OCI-LY1 (cell line): ENCODE data around the gene PSG1.
"Not testable (repeated sequence)": the region's sequence is repeated elsewhere in the genome, so short reads cannot be mapped to it uniquely, and the experiment has no call there.

ENCODE experiments used
- CTCF ChIP-seq: fragments of 200-600 bp; sonication (generic), shearing (Covaris generic); IDR thresholded peaks from 2 replicates; pipeline ENCODE4 v1.5.1; 2017; ENCODE audit warnings: mild to moderate bottlenecking, antibody characterized with exemption, low read length, moderate library complexity, mixed read lengths
- EZH2 ChIP-seq: fragments of 200-600 bp; sonication (generic), shearing (Covaris generic); IDR thresholded peaks from 2 replicates; pipeline ENCODE4 v1.8.0; 2017; ENCODE audit warnings: borderline replicate concordance, mixed run types, mild to moderate bottlenecking, antibody characterized with exemption, low read length, moderate library complexity, mixed read lengths

DNA sequence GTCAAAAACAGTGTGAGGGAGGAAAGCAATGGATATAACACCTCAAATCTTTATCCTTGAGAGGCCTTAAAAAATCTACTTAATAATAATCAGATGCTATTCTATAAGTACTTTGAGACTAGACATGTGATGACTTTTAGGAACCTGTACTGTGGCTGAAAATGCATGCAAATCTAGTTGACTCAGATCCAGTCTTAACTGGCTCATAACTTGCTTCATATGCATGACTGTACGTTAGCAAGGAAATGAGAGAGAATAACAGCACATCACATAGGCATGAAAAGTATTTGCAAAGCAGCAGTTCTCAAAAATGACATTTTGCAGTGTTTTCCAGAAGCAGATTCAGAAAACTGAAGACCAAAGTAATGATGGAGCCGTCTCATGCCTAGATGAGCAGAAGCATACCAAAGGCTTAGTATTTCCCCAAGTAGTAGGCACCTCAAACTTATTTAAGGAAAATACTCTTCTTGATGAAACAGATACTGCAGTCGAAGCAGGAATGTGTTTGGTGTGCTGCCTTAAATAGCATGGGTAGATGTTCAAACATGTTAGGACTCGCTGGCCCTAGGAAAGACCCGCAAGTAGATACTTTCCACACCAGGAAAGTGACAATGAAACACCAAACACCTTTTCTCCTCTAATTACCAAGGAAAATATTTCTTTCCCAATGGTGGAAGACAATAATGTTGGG, 59.4 kb downstream of the PSG1 start:
- not testable (repeated sequence) for TF ChIP-seq CTCF, EZH2
